A549 treated with AZD2906 at 1 μM for 4 hours (cell line): ENCODE measurements around the gene CAPZA2. TPM values are rescaled to one million over a fixed set of nuclear protein-coding genes. Genes with fewer than 3 reads are reported as not detected.

Experiments used
- total RNA-seq: library from RNA; stranded (reverse); fragments of 200-300 nt; extraction: Qiagen RNA extraction; gene quantifications from 5 replicates; pipeline ENCODE4 v1.2.3, GENCODE V29; 2022

The CAPZA2 gene
- 106 to 180 TPM (median 118 TPM) in 5 replicates for total RNA-seq

DNA sequence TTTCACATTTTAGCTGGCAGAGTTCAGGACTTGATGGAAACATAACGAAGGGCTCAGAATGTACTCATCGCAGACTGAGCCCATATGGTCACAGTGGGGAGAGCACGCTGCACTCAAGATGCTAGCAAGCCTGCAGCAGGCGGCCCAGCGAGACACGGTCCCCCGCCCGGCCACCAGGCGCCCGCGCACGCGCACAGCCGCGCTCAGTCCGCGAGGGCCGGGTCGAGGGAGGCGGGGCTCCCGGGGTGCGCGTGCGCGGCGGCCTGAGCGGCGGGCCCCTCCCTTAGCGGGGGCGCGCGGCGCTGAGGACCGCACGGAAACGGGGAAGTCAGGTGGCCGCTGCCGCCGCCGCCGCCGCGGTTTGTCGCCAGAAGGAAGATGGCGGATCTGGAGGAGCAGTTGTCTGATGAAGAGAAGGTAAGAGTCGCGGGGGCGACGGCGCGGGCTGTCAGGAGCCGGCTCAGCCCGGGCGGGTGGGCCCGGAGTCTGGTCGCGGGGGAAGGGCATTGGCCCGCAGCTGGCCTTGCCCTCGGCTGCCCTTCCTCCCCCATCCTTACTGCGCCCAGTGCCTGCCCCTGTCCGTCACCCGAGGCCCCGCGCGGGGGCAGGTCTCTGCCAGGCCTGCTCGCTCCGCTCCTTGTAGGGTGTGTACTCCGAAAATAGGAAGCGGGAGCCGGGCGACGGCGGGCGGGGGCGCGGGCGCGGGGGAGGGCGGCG is at the start of gene CAPZA2:
CAPZA2 (plus strand) TSS at position 354 of the 717 bp plus-strand sequence; CDS start at position 379, 25 bp downstream.

DNA sequence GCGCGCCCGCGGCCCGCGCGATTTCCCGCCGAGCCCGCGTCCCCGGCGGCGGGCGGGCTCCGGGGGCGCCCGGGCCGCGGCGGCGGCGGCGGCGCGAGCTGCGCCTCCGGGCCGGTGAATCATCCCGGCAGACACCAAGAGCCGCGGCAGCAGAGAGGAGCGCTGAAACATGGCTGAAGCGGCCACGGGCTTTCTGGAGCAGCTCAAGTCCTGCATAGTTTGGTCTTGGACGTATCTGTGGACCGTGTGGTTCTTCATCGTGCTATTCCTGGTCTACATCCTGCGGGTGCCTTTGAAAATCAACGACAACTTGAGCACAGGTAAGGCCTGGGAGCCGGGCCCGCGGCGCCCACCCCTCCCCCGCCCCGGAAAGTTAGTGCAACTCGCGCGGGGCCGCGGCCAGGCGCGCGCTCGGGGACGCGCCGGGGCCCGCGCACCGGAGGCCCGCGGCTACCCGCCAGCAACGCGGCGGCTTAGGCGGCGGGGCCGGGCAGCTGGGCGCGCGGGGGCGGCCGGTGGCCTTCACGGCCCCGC is 91.1 kb downstream of the CAPZA2 start, which contains the start of gene ST7:
ST7 (plus strand) TSS at position 130 of the 534 bp plus-strand sequence; CDS start at position 170, 40 bp downstream.

Other genes with a start within 250 kb of the CAPZA2 start
- gene MET, start 190.4 kb upstream of the CAPZA2 start, total RNA-seq: 60.6 to 91.7 TPM (median 72.1 TPM) in 5 replicates
- gene ST7, start 90.9 kb downstream of the CAPZA2 start, total RNA-seq: 20.4 to 24.9 TPM (median 21.6 TPM) in 5 replicates